Hematopoietic multipotent progenitor cell (in vitro differentiated cells): ENCODE data around the gene IFNAR2. TPM values are rescaled to one million over a fixed set of nuclear protein-coding genes. Genes with fewer than 3 reads are reported as not detected.
"Not testable (repeated sequence)": the region's sequence is repeated elsewhere in the genome, so short reads cannot be mapped to it uniquely, and the experiment has no call there.

Experiments used
- DNase-seq, 3 donors: peaks; one replicate each; pipeline ENCODE4 v3.0.0-alpha.2; 2011 to 2015; ENCODE audit warnings: low read depth in 2 of 3, low spot score in 2 of 3
- total RNA-seq: library from RNA; depleted of rRNA; stranded (reverse); fragments of >200 nt; gene quantifications from one replicate; pipeline ENCODE4 v1.2.3, GENCODE V29; 2012

Gene IFNAR2
- total RNA-seq, 1 donor, result 9.2 TPM

- peak in 1 of 3 donors; percentile 18 for DNase-seq
Observed at GRCh38 chr21:33241846-33242245, 12.1 kb downstream of the IFNAR2 start.

GRCh38 chr21:33242846-33243245 lies 13.1 kb downstream of the IFNAR2 start:
- not testable (repeated sequence) for DNase-seq

GRCh38 chr21:33244082-33244778 lies 14.5 kb downstream of the IFNAR2 start:
- DNase-seq, result peak in 1 of 3 donors; percentile 57

- no peak for DNase-seq
Observed at GRCh38 chr21:33244779-33245105, 15.0 kb downstream of the IFNAR2 start.

- no peak for DNase-seq
Observed at GRCh38 chr21:33245289-33245918, 15.7 kb downstream of the IFNAR2 start.

GRCh38 chr21:33246506-33246905 lies 16.8 kb downstream of the IFNAR2 start:
- no peak for DNase-seq

GRCh38 chr21:33246963-33247362 lies 17.2 kb downstream of the IFNAR2 start:
- DNase-seq, result no peak

- DNase-seq, result peak in 1 of 3 donors; percentile 90
Observed at GRCh38 chr21:33247599-33247998, 17.9 kb downstream of the IFNAR2 start.

- no peak for DNase-seq
Observed at GRCh38 chr21:33249331-33250002, 19.7 kb downstream of the IFNAR2 start.

- no peak for DNase-seq
Observed at GRCh38 chr21:33251119-33251518, 21.4 kb downstream of the IFNAR2 start.

GRCh38 chr21:33253382-33253781 lies 23.6 kb downstream of the IFNAR2 start:
- not testable (repeated sequence) for DNase-seq

GRCh38 chr21:33254766-33255165 lies 25.0 kb downstream of the IFNAR2 start:
- no peak for DNase-seq

GRCh38 chr21:33255404-33255803 lies 25.7 kb downstream of the IFNAR2 start:
- no peak for DNase-seq

GRCh38 chr21:33256019-33256418 lies 26.3 kb downstream of the IFNAR2 start:
- no peak for DNase-seq

GRCh38 chr21:33257094-33257803 lies 27.5 kb downstream of the IFNAR2 start:
- peak in 1 of 3 donors; percentile 31 for DNase-seq

- no peak for DNase-seq
Observed at GRCh38 chr21:33258475-33258874, 28.7 kb downstream of the IFNAR2 start.

GRCh38 chr21:33259428-33259827 lies 29.7 kb downstream of the IFNAR2 start:
- no peak for DNase-seq

GRCh38 chr21:33259995-33260394 lies 30.3 kb downstream of the IFNAR2 start:
- DNase-seq, result no peak

- peak in 1 of 3 donors; percentile 59 for DNase-seq
Observed at GRCh38 chr21:33261635-33262034, 31.9 kb downstream of the IFNAR2 start.

GRCh38 chr21:33262921-33263320 lies 33.2 kb downstream of the IFNAR2 start:
- DNase-seq, result no peak

GRCh38 chr21:33264561-33264960 lies 34.8 kb downstream of the IFNAR2 start:
- no peak for DNase-seq
